ENCODE data around the gene CELSR3. TPM values are rescaled to one million over a fixed set of nuclear protein-coding genes. Genes with fewer than 3 reads are reported as not detected.

The CELSR3 gene
- total RNA-seq, 2 experiments from 2014 or later: 15.8 to 17.8 TPM

DNA sequence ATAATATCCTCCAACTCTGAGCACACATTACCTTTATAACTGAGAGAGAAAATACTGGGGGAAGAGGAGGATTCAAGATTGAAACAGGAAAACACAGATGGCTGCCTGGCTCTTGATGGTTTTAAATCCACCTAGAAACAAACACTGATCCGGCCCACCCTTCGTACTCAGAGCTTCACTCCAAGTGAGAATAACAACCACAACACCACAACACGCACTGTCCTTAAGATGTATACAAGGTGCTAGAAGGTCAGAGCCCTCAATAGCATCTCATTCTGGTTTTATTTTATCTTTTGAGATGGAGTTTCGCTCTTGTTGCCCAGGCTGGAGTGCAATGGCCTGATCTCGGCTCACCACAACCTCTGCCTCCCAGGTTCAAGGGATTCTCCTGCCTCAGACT, 44.5 kb upstream of the CELSR3 start:
- intact Hi-C loops (cut with micrococcal nuclease): no loop called here
- TF ChIP-seq CTCF (IDR thresholded peaks at IDR 0.05): no peak
- peaks cover 62% of the 10 kb centered on the region for H3K4me1 Mint-ChIP-seq (ENCODE audit: low read depth)
- no peak overlapping the region for H3K4me3 Mint-ChIP-seq
- ChIA-PET POLR2A (interaction anchor here (0.6 to 3.7 kb wide), 4 partner anchors 9 to 466 kb away, joined by 3 to 19 read pairs (median 4); partner anchors contain the start of gene IP6K2), CTCF (interaction anchor here (0.9 to 5.2 kb wide), 3 partner anchors 21 to 245 kb away, joined by 3 to 20 read pairs (median 3); partner anchors contain the start of gene NCKIPSD)
- H3K36me3 Mint-ChIP-seq (ENCODE audit: low read depth): peaks cover 38% of the 10 kb centered on the region
- H3K27me3 Mint-ChIP-seq: no peaks in the 10 kb centered on the region
- DNase-seq (no peak), ATAC-seq (peak; percentile 63)
- H3K27ac Mint-ChIP-seq: peak overlapping the region; percentile 68
- H3K9me3 Mint-ChIP-seq: no peaks in the 10 kb centered on the region

DNA sequence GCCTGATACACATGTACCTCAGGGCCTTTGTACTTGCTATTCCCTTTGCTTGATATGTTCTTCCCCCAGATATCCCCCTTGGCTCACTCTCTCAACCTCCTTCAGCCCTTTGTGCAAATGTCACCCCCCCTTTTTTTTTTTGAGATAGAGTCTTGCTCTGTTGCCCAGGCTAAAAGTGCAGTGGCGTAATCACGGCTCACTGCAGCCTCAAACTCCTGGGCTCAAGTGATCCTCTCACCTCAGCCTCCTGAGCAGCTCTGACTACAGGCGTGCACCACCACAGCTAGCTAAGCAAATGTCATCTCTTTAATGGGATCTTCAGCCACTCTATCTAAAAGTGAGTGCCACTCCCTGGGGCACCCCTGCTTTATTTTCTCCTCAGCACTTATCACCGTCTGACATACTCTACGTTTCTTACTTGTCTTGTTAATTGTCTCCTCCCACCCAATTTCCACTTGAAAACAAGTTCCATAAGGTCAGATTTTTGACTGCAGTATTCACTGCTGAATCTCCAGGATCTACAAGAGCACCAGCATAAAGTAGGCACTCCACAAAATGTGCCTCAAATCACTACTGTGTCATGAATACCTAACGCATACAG, 39.7 kb upstream of the CELSR3 start:
- ChIA-PET POLR2A (interaction anchor here (1.4 kb wide), 1 partner anchor 8 kb away, joined by 4 read pairs; no protein-coding TSS in a partner anchor), CTCF (no interaction called here)
- Mint-ChIP-seq H3K9me3 (no peaks in the 10 kb centered on the region), H3K4me1 (ENCODE audit: low read depth) (peaks cover 46% of the 10 kb centered on the region), H3K36me3 (ENCODE audit: low read depth) (peaks cover 31% of the 10 kb centered on the region), H3K27ac (peak overlapping the region; percentile 44), H3K27me3 (no peaks in the 10 kb centered on the region), H3K4me3 (no peak overlapping the region)
- DNase-seq: no peak
- TF ChIP-seq CTCF (IDR thresholded peaks at IDR 0.05): no peak
- ATAC-seq: no peak
- intact Hi-C loops (cut with micrococcal nuclease): no loop called here

DNA sequence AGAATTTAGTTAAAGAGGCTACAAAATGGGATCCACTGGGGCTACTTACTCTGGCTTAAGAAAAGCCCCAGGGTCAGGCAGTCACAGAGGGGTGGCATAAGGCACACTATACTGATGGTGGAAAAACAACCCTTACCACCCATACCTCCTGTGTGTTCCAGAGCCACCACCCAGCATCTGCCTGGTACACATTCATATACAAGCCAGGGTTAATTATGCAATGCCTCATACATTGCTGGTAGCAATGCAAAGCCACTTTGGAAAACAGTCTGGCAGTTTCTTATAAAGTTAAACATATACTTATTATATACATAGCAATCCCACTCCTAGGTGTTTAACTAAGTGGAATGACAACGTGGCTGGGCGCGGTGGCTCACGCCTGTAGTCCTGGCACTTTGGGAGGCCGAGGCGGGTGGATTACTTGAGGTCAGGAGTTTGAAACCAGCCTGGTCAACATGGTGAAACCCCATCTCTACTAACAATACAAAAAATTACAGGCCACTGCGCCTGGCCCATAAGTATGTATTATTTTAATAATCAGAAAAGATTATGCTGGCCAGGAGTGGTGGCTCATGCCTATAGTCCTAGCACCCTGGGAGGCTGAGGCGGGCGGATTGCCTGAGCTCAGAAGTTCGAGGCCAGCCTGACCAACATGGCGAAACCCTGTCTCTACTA, 38.2 kb upstream of the CELSR3 start:
- Mint-ChIP-seq H3K36me3 (ENCODE audit: low read depth) (peaks cover 25% of the 10 kb centered on the region), H3K4me3 (no peak overlapping the region), H3K4me1 (ENCODE audit: low read depth) (peaks cover 45% of the 10 kb centered on the region), H3K9me3 (no peaks in the 10 kb centered on the region), H3K27me3 (no peaks in the 10 kb centered on the region), H3K27ac (peak overlapping the region; percentile 37)
- intact Hi-C loops (cut with micrococcal nuclease): no loop called here
- ATAC-seq (no peak), DNase-seq (no peak)
- ChIA-PET POLR2A (interaction anchor here (1.4 kb wide), 2 partner anchors 10 to 16 kb away, joined by 3 to 4 read pairs; no protein-coding TSS in a partner anchor), CTCF (interaction anchor here (3.1 kb wide), 1 partner anchor 14 kb away, joined by 10 read pairs; the partner anchor contains the start of gene NCKIPSD)
- TF ChIP-seq CTCF (IDR thresholded peaks at IDR 0.05): no peak

DNA sequence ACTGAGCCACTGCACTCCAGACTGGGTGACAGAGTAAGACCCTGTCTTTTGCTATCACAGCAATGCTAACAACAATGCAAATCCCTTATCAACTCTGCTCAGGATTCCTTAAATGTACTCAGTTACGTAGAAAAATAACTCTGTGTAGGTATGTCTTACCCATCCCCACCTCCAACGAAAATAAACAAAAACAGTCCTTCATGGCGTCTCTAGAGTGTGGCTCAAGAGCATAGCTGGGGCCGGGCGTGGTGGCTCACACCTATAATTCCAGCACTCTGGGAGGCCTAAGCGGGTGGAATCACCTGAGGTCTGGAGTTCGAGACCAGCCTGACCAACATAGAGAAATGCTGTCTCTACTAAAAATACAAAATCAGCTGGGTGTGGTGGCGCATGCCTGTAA, 36.2 kb upstream of the CELSR3 start:
- TF ChIP-seq CTCF (IDR thresholded peaks at IDR 0.05): no peak
- ATAC-seq (no peak), DNase-seq (no peak)
- POLR2A ChIA-PET: interaction anchor here (1.2 kb wide), 1 partner anchor 9 kb away, joined by 5 read pairs; no protein-coding TSS in a partner anchor
- CTCF ChIA-PET: interaction anchor here (0.6 to 3.1 kb wide), 2 partner anchors 9 to 13 kb away, joined by 3 to 10 read pairs; partner anchors contain the start of gene NCKIPSD
- intact Hi-C loops (cut with micrococcal nuclease): no loop called here
- peaks cover 38% of the 10 kb centered on the region for H3K4me1 Mint-ChIP-seq (ENCODE audit: low read depth)
- peaks cover 26% of the 10 kb centered on the region for H3K36me3 Mint-ChIP-seq (ENCODE audit: low read depth)
- no peak overlapping the region for H3K4me3 Mint-ChIP-seq
- H3K9me3 Mint-ChIP-seq: no peaks in the 10 kb centered on the region
- no peaks in the 10 kb centered on the region for H3K27me3 Mint-ChIP-seq
- no peak overlapping the region for H3K27ac Mint-ChIP-seq

- POLR2A ChIA-PET: interaction anchor here (1.2 to 2.8 kb wide), 4 partner anchors 10 to 35 kb away, joined by 4 to 18 read pairs (median 5); partner anchors contain the start of genes CELSR3 and IP6K2
Observed at GRCh38 chr3:48697952-48698351, 35.3 kb upstream of the CELSR3 start.

More at GRCh38 chr3:48697952-48698351, 35.3 kb upstream of the CELSR3 start:
- no peak for DNase-seq
- Mint-ChIP-seq H3K27me3 (no peaks in the 10 kb centered on the region), H3K4me1 (ENCODE audit: low read depth) (peaks cover 35% of the 10 kb centered on the region), H3K4me3 (no peak overlapping the region), H3K9me3 (no peaks in the 10 kb centered on the region), H3K27ac (no peak overlapping the region), H3K36me3 (ENCODE audit: low read depth) (peaks cover 29% of the 10 kb centered on the region)
- ATAC-seq: peak; percentile 55
- CTCF ChIA-PET: no interaction called here
- intact Hi-C loops (cut with micrococcal nuclease): no loop called here
- no peak for TF ChIP-seq CTCF (IDR thresholded peaks at IDR 0.05)

Data from activated CD8-positive, alpha-beta T cell treated with anti-CD3 and anti-CD28 coated beads for 36 hours (primary cell).